ENCODE data around the gene FAM131A. TPM values are rescaled to one million over a fixed set of nuclear protein-coding genes. Genes with fewer than 3 reads are reported as not detected.

Gene FAM131A
- total and polyA plus RNA-seq, 8 donors, result 12.4 to 19.3 (median 14.9) TPM

GRCh38 chr3:184299488-184300377 lies 37.7 kb upstream of the FAM131A start:
- ATAC-seq, result peak; percentile 15
- intact Hi-C loops (cut with DNase I), result no loop called here

GRCh38 chr3:184300378-184300720 lies 37.1 kb upstream of the FAM131A start:
- Histone ChIP-seq H3K4me1 (peaks cover 5 to 25% of the 10 kb centered on the region in 2 donors), H3K27me3 (no peaks in the 10 kb centered on the region), H3K4me3 (peak overlapping the region in 1 of 2 donors; percentile 100), H3K27ac (no peak overlapping the region), H3K9me3 (no peaks in the 10 kb centered on the region), H3K36me3 (peaks cover 7 to 53% of the 10 kb centered on the region in 2 donors)
- DNase-seq, result no peak
- no peak for TF ChIP-seq CTCF (IDR thresholded peaks at IDR 0.05)
- no peak for ATAC-seq
- intact Hi-C loops (cut with DNase I), result no loop called here

More at GRCh38 chr3:184299488-184300377, 37.7 kb upstream of the FAM131A start:
- DNase-seq, result no peak
- no peak for TF ChIP-seq CTCF (IDR thresholded peaks at IDR 0.05)
- Histone ChIP-seq H3K4me1 (peaks cover 5 to 25% of the 10 kb centered on the region in 2 donors), H3K27ac (peak overlapping the region; percentile 57 to 80), H3K4me3 (peak overlapping the region; percentile 90 to 100), H3K36me3 (peaks cover 4 to 47% of the 10 kb centered on the region in 2 donors), H3K9me3 (no peaks in the 10 kb centered on the region), H3K27me3 (no peaks in the 10 kb centered on the region)

- Histone ChIP-seq H3K27me3 (no peaks in the 10 kb centered on the region), H3K9me3 (no peaks in the 10 kb centered on the region), H3K4me1 (peaks cover 0 to 9% of the 10 kb centered on the region in 2 donors), H3K27ac (no peak overlapping the region), H3K36me3 (peaks cover 7 to 98% of the 10 kb centered on the region in 2 donors), H3K4me3 (no peak overlapping the region)
- intact Hi-C loops (cut with DNase I), result no loop called here
- peak; percentile 46 for ATAC-seq
- no peak for DNase-seq
- no peak for TF ChIP-seq CTCF (IDR thresholded peaks at IDR 0.05)
These were observed 31.8 kb upstream of the FAM131A start for GRCh38 chr3:184305577-184305976.

- DNase-seq, result no peak
- Histone ChIP-seq H3K27me3 (no peaks in the 10 kb centered on the region), H3K9me3 (no peaks in the 10 kb centered on the region), H3K27ac (no peak overlapping the region), H3K4me1 (peaks cover 0 to under 1% of the 10 kb centered on the region in 2 donors), H3K4me3 (no peak overlapping the region), H3K36me3 (peaks cover 7 to 89% of the 10 kb centered on the region in 2 donors)
- intact Hi-C loops (cut with DNase I), result no loop called here
- TF ChIP-seq CTCF (IDR thresholded peaks at IDR 0.05), result no peak
- ATAC-seq, result no peak
These were observed 30.9 kb upstream of the FAM131A start for GRCh38 chr3:184306341-184306972.

GRCh38 chr3:184307915-184308314 lies 29.5 kb upstream of the FAM131A start:
- no peak for TF ChIP-seq CTCF (IDR thresholded peaks at IDR 0.05)
- ATAC-seq (no peak), DNase-seq (no peak)
- Histone ChIP-seq H3K27me3 (no peaks in the 10 kb centered on the region), H3K9me3 (no peaks in the 10 kb centered on the region), H3K36me3 (peaks cover 3 to 75% of the 10 kb centered on the region in 2 donors), H3K4me1 (no peaks in the 10 kb centered on the region), H3K27ac (no peak overlapping the region), H3K4me3 (no peak overlapping the region)
- intact Hi-C loops (cut with DNase I), result no loop called here
